Mucosa of descending colon (tissue), 3 donors: ENCODE data around the gene AKT3. TPM values are rescaled to one million over a fixed set of nuclear protein-coding genes. Genes with fewer than 3 reads are reported as not detected.

ENCODE experiments used
- ATAC-seq: fragments of 200-7000 bp; cut with Tn5 transposase; one replicate; pipeline ENCODE4 v1.9.1; 2020; ENCODE audit warnings: mild to moderate bottlenecking, moderate library complexity
- DNase-seq, 3 donors: peaks; one replicate each; pipeline ENCODE4 v3.0.0-alpha.2; 2020
- H3K36me3 ChIP-seq: fragments of 200-600 bp; one replicate; pipeline ENCODE4 v1.8.0; 2021; ENCODE audit warnings: low read depth, mild to moderate bottlenecking
- H3K4me1 ChIP-seq: fragments of 200-600 bp; one replicate; pipeline ENCODE4 v1.8.0; 2021; ENCODE audit warnings: low read depth, mild to moderate bottlenecking
- H3K4me3 ChIP-seq: fragments of 200-600 bp; one replicate; pipeline ENCODE4 v1.8.0; 2021; ENCODE audit warnings: mild to moderate bottlenecking
- H3K9me3 ChIP-seq: fragments of 200-600 bp; one replicate; pipeline ENCODE4 v1.8.0; 2021; ENCODE audit warnings: mild to moderate bottlenecking
- CTCF ChIP-seq: fragments of 200-600 bp; IDR thresholded peaks from one replicate; pipeline ENCODE4 v1.8.0; 2022; ENCODE audit warnings: antibody characterized with exemption, mild to moderate bottlenecking
- intact Hi-C, 2 donors: fragments of 100-400 bp; cut with DNase I in 1 of 2; cut with micrococcal nuclease in 1 of 2; formaldehyde crosslinking; loops; one replicate each; pipeline versions ENCODE4 v1.11.0 to v1.11.1; 2022; cut with DNase I, micrococcal nuclease
- long read RNA-seq, 2 donors: library from polyadenylated mRNA; unstranded; transcript quantifications; one replicate each; pipeline ENCODE4 v2.0.0, GENCODE V29; 2019 to 2021
- total RNA-seq, 3 donors: library from RNA; stranded (reverse); fragmentation: NEBNext Ultra II Directional in 2 of 3; extraction: Animal tissue kit (Norgen Biotek cat#: 25700) in 2 of 3; gene quantifications; one replicate each; pipeline versions ENCODE4 v1.2.1 to v1.2.4, GENCODE V29; 2021 to 2023
- donor health status: DM: no; HTN: no; CAD: no; lungs with moderate emphysema.
- donor health status: DM: no; HTN: no; CAD: no.
- donor health status: DM: no; HTN: yes; CAD: no.

Gene AKT3
- 100 to 1,000 TPM in 1 of 3 donors, 10 to 100 TPM in 1, 1 to 10 TPM in 1; 8.2 to 119 (median 12.6) TPM for total RNA-seq
- long read RNA-seq, donor 1, full-length matches to known transcripts: 1 of 16 reads
- long read RNA-seq, donor 1, partial matches to known transcripts: 1 of 16 reads
- long read RNA-seq, donor 1, other reads (novel, unspliced or antisense): 14 of 16 reads
- long read RNA-seq, donor 2: 0 reads

GRCh38 chr1:243850202-243850451 lies at the start of gene AKT3:
Gene AKT3 (minus strand): TSS chr1:243850243. CDS start chr1:243843170, 7,073 bp downstream.
- peaks cover 4% of the 10 kb centered on the region for H3K4me1 ChIP-seq
- H3K36me3 ChIP-seq: no peaks in the 10 kb centered on the region
- TF ChIP-seq CTCF: no peak
- intact Hi-C loops: no loop called here
- H3K4me3 ChIP-seq: peak within 1 kb of the TSS; percentile 47
- H3K9me3 ChIP-seq: no peaks in the 10 kb centered on the region
- peak; percentile 85 for ATAC-seq
- DNase-seq: peak in 1 of 3 donors; percentile 68

GRCh38 chr1:243898278-243898677 lies 48.2 kb upstream of the AKT3 start:
- H3K4me3 ChIP-seq: no peak overlapping the region
- intact Hi-C loops: no loop called here
- no peaks in the 10 kb centered on the region for H3K9me3 ChIP-seq
- DNase-seq: no peak
- no peak for TF ChIP-seq CTCF
- H3K36me3 ChIP-seq: no peaks in the 10 kb centered on the region
- H3K4me1 ChIP-seq: no peaks in the 10 kb centered on the region
- ATAC-seq: no peak

- no peak overlapping the region for H3K4me3 ChIP-seq
- DNase-seq (no peak), ATAC-seq (no peak)
- H3K36me3 ChIP-seq: no peaks in the 10 kb centered on the region
- H3K4me1 ChIP-seq: no peaks in the 10 kb centered on the region
- no peaks in the 10 kb centered on the region for H3K9me3 ChIP-seq
- no peak for TF ChIP-seq CTCF
- intact Hi-C loops: no loop called here
Measured at GRCh38 chr1:243896313-243896712, 46.3 kb upstream of the AKT3 start.

- intact Hi-C loops: no loop called here
- no peak for TF ChIP-seq CTCF
- ATAC-seq: no peak
Measured at GRCh38 chr1:243892456-243892855, 42.4 kb upstream of the AKT3 start.

GRCh38 chr1:243890576-243890975 lies 40.5 kb upstream of the AKT3 start:
- no peak for DNase-seq
- intact Hi-C loops: no loop called here
- ATAC-seq: no peak
- Histone ChIP-seq H3K9me3 (no peaks in the 10 kb centered on the region), H3K4me3 (no peak overlapping the region), H3K36me3 (no peaks in the 10 kb centered on the region), H3K4me1 (no peaks in the 10 kb centered on the region)
- TF ChIP-seq CTCF: no peak

More at GRCh38 chr1:243892456-243892855, 42.4 kb upstream of the AKT3 start:
- Histone ChIP-seq H3K4me3 (no peak overlapping the region), H3K4me1 (no peaks in the 10 kb centered on the region), H3K36me3 (no peaks in the 10 kb centered on the region), H3K9me3 (no peaks in the 10 kb centered on the region)
- DNase-seq: no peak

- intact Hi-C loops: no loop called here
- DNase-seq (no peak), ATAC-seq (no peak)
- TF ChIP-seq CTCF: no peak
- Histone ChIP-seq H3K9me3 (no peaks in the 10 kb centered on the region), H3K36me3 (no peaks in the 10 kb centered on the region), H3K4me1 (no peaks in the 10 kb centered on the region), H3K4me3 (no peak overlapping the region)
Measured at GRCh38 chr1:243885806-243886205, 35.8 kb upstream of the AKT3 start.
